ENCODE measurements around the gene RAVER1.

Gene RAVER1

GRCh38 chr19:10320602-10321416 is 12.5 kb downstream of the RAVER1 start:
- DNase-seq (ENCODE audit: extremely low read depth in 1 of 2, low read depth in 1 of 2), result no peak

DNA sequence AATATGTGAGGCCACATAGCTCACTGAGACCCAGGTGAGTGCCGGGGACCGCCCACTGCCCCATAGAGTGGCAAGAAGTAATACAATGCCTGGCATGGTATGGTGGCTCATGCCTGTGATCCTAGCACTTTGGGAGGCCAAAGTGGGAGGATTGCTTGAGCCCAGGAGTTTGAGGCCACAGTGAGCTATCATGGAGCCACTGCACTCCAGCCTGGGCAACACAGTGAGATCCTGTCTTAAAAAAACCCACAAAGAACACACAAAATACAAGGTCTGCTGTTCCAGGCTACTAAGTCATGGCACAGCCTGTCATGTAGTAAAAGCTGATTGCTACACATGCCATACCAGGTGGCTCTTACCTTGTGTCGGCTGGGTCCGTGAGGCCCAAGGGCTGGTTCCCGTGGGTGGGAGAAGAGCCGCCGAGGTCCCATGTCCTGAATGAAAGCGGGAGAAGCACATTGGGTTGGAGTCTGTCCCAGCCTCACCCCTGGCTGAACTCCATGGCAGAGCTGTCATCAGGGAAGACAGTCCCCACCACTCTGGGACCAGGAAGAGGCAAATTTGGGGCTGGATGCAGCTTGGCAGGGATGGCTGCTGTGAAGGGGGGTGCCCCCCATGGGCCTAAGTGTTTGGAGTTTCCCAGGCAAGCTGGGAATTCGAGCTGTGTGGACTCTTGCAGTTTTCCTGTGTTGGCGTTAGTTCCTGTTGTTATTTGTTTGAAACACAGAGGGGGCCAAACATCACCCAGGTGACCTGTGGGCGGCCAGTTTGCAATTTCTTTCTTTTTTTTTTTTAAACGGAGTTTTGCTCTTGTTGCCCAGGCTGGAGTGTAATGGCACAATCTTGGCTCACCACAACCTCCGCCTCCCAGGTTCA is 14.3 kb downstream of the RAVER1 start:
- DNase-seq (ENCODE audit: extremely low read depth in 1 of 2, low read depth in 1 of 2), result no peak

DNA sequence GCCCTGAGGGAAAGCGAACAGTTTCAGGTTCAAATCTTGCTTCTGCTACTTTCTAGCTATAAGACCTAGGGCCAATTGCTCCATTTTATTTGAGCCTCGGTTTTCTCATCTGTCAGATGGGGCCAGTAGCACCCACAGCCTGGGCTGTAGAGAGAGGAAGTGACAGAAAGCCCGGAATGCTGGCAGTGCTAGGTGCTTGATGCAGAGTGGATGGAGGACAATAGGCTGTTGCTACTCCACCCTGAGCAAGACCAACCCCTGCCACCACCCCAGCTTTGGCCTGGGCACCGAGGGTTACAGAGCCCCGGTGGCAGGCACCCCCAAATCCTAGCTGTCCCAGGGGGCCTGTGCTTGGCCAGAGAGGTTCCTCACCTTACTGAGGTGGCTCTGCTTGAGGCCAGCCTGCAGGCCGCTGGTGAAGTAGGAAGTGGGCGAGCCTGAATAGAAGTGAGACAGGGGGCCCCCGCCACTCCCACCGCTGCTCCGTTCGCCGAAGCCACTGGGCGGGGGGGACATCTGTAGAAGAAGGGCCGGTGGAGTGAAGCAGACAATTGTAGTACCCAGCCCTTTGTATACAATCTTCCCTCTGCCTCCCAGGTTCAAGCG is 15.4 kb downstream of the RAVER1 start:
- DNase-seq (ENCODE audit: extremely low read depth in 1 of 2, low read depth in 1 of 2), result no peak

DNA sequence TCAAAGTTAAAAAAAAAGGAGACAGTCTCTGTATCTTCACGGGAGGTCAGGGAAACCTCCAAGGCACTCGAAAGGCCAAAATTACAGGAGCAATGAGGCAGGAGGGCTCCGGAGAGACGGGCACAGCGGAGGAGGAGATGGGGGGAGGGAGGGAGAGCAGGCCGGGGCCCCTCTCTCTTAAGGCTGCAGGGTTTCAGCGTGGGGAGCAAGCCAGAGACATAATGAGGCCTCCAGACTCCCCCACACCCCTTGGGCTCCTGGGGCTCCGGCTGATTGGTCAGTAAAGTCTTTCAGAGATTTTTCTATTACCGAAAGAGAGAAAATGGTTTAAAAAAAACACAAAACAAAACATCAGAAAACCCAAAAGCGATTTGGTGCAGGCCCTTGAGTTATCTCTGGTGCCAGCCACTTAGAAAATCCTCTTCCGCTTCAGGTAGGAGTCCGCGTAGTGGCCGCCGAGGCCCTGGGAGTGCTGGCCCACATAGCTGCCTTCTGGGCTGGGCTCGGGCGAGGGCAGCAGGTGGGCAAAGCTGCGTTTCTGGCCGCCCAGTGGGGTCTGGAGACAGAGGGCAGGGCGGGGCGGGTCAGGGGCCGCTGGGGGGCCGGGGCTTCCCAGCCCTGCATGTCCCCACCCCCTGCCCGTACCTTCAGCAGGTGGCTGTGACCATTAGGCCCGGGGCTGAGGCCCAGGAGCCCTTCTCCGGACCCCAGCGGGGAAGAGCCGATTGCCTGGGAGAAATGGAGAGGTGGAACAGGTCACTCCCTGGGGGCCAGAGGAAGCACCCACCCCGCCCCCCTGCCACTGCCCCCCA is 16.1 kb downstream of the RAVER1 start:
- DNase-seq (ENCODE audit: extremely low read depth in 1 of 2, low read depth in 1 of 2), result no peak

DNA sequence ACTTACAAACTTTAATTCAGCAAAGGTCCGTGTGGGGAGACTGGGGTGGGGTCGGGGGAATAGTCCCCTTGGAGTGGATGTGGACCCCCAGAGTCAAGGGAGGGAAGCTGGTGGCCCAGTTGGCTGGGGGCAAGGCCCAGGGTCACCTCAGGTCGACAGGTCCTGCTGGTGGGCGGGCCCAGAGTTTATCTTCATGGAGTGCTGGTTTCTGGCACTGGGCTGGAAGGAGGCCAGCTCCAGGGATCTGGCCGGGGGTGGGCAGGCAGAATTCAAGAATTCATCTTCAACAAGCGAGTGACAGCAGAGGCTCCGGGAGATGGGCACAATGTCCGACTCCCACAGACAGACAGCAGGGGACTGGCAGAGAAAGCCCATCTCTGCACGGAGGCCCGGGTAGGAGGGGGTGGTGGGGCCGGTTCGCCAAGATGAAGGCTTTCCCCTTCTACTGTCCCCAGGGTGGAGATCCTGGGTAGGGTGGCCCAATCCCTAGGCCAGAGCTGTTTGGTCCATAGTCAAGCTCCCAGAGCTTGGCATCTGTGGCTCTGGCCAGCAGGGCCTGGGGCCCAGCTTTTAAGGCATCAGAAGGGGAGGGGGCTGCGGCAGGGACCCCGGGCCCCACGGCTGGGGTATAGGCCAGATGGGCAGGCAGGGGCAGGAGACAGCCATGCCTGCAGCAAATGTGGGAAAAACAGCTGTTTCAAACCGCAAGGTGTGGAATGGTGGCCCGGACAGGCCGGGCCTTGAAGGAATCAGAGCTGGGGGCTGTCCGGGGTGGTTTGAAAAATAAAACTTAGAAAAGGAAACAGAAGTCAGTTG is 16.9 kb downstream of the RAVER1 start:
- no peak for DNase-seq (ENCODE audit: extremely low read depth in 1 of 2, low read depth in 1 of 2)

DNA sequence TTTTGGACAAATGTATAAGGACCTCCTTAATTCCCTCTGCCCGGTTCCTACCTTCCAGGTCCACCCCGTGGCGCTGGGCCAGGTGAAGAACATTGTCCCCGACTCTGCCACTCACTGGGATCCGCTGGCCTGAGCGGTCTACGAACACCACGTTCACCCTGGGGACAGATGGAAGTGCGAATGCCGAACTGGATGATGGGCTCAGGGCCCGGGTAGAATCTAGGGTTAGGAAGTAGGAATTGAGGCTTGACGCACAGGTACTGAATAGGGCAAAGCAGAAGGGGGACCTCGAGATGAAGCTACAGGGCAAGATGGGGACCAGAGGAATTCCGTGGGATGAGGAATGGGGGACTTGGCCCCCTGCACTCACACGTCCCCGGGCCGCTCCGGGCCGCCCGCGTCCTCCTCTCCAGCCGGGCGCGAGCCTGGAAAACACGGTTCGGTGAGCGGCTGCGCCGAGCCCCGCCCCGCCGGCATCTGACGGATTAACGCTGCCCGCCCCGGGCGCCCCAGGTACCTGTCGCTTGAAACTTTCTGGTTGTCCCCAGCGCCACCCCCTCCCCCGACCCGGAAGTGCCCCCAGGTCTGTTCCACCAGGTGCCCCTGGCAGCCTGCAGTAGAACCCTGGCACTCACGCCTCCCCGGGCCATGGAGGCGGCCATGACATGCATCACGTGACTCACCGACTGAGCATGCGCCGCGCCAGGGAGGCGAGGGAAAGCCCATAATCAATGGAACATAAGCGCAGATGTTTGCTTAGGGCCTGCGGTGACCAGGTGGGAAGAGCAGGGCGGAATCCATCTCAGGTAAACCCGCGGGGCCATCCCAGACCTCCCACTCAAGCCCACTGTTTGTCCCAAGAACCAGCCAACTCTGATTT is 17.8 kb downstream of the RAVER1 start, which contains the start of gene FDX2:
TSS of gene FDX2 (minus strand) at position 681 of the 880 bp plus-strand sequence. CDS start at position 662, 19 bp downstream.
- DNase-seq (ENCODE audit: extremely low read depth in 1 of 2, low read depth in 1 of 2), result peak; percentile 80 to 84

- no peak for DNase-seq (ENCODE audit: extremely low read depth in 1 of 2, low read depth in 1 of 2)
These were observed 23.9 kb downstream of the RAVER1 start, which contains the start of gene ZGLP1 for GRCh38 chr19:10309423-10309822. TSS of gene ZGLP1 (minus strand) at chr19:10309815.

DNA sequence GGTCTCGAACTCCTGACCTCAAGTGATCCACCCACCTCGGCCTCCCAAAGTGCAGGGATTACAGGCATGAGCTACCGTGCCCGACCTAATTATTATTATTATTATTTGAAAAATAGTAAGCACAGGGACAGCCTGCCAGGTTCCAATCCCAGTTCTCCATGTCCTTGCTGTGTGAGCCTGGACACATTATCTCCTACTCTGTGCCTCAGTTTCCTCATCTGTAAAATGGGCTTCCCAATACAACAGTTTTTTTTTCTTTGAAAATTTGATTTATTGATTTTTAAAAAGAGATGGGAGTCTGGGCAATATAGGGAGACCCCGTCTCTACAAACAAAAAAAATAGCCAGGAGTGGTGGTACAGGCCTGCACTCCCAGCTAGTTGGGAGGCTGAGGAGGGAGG is 27.0 kb downstream of the RAVER1 start:
- no peak for DNase-seq (ENCODE audit: extremely low read depth in 1 of 2, low read depth in 1 of 2)

GRCh38 chr19:10305139-10305806 is 28.1 kb downstream of the RAVER1 start:
- no peak for DNase-seq (ENCODE audit: extremely low read depth in 1 of 2, low read depth in 1 of 2)

GRCh38 chr19:10299545-10300458 is 33.5 kb downstream of the RAVER1 start:
- no peak for DNase-seq (ENCODE audit: extremely low read depth in 1 of 2, low read depth in 1 of 2)

DNA sequence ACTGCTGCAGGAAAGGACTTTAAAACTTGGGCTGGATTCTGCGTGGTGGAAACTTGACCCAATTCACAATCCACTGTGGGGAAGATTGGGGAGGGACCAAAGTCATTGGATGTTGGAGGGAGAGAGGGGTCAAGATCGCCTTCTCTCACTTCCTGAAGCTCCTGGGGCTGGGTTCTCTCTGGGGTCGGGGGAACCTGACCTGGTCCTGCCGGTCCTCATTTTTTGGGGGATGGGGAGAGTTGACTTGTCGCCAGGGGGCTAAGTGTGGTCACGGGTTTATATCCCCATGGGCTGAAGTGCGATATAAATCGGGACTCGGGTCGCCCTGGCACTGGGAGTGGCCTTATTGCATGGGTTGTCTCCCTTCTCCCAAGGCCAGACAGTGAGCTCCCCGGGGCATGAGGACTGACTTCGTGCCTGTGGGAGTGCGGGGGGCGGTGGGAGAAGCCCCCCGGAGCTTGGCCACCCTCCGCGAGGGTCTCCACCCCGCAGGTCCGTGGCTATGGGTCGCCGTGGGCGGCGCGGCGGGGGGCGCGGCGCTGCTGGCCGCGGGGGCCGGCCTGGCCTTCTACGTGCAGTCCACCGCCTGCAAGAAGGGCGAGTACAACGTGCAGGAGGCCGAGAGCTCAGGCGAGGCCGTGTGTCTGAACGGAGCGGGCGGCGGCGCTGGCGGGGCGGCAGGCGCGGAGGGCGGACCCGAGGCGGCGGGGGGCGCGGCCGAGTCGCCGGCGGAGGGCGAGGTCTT is 37.3 kb downstream of the RAVER1 start:
- DNase-seq (ENCODE audit: extremely low read depth in 1 of 2, low read depth in 1 of 2), result no peak

DNA sequence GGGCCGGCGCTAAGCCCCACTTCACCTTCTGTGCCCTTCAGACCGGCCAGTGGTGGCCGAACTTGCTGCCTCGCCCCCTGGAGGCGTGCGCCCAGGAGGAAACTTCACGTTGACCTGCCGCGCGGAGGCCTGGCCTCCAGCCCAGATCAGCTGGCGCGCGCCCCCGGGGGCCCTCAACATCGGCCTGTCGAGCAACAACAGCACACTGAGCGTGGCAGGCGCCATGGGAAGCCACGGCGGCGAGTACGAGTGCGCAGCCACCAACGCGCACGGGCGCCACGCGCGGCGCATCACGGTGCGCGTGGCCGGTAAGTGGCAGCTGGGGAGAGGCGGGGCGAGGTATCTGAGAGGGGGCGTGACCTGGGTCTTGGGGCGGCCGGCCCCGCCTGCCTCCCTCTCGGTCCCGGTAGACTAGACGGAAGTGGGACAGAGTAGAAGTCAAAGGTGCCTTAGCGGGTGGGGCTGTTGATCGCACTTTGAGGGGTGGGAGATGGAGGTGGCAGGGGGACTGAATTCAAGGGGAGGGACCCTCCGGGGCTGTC is 38.0 kb downstream of the RAVER1 start:
- no peak for DNase-seq (ENCODE audit: extremely low read depth in 1 of 2, low read depth in 1 of 2)

- no peak for DNase-seq (ENCODE audit: extremely low read depth in 1 of 2, low read depth in 1 of 2)
These were observed 39.0 kb downstream of the RAVER1 start for GRCh38 chr19:10294368-10294697.

GRCh38 chr19:10293637-10294367 is 39.5 kb downstream of the RAVER1 start:
- DNase-seq (ENCODE audit: extremely low read depth in 1 of 2, low read depth in 1 of 2), result no peak

- no peak for DNase-seq (ENCODE audit: extremely low read depth in 1 of 2, low read depth in 1 of 2)
These were observed 40.3 kb downstream of the RAVER1 start for GRCh38 chr19:10292789-10293636.
